PC-9 (cell line): ENCODE data around the gene TOR4A.

ENCODE experiments used
- CTCF ChIP-seq: fragments of 200-600 bp; sonication (generic); conservative IDR thresholded peaks from 2 replicates; pipeline ENCODE4 v1.6.1; 2017; ENCODE audit warnings: mixed run types, antibody characterized with exemption, mild to moderate bottlenecking, moderate library complexity
- EZH2 ChIP-seq: fragments of 200-600 bp; sonication (generic); IDR thresholded peaks from 2 replicates; pipeline ENCODE4 v1.8.0; 2017; ENCODE audit warnings: antibody characterized with exemption, low read depth

GRCh38 chr9:137325124-137325523 lies 47.6 kb downstream of the TOR4A start:
- TF ChIP-seq CTCF (no peak), EZH2 (no peak)
